Lung (tissue), 12 donors: Measurements from ENCODE around the gene ATF2. TPM values are rescaled to one million over a fixed set of nuclear protein-coding genes. Genes with fewer than 3 reads are reported as not detected.

Experiments
- ATAC-seq: fragments of 200-7000 bp; cut with Tn5 transposase; one replicate; pipeline ENCODE4 v1.9.1; 2020; ENCODE audit warnings: moderate number of reproducible peaks; ENCODE audit not compliant: insufficient read depth, low FRiP score
- DNase-seq, 3 donors: peaks; one replicate each; pipeline ENCODE4 v3.0.0-alpha.2; 2013 to 2017
- H3K27ac ChIP-seq, 2 donors: one replicate each; pipeline ENCODE4 v1.5.1; 2013; ENCODE audit warnings: mild to moderate bottlenecking in 2 of 2, moderate library complexity in 2 of 2, control low read depth in 1 of 2, inconsistent platforms in 1 of 2, low read depth in 1 of 2, low read length in 1 of 2
- H3K27me3 ChIP-seq, 3 donors: one replicate each; pipeline ENCODE4 v1.5.1; 2013; ENCODE audit warnings: low read length in 2 of 3; ENCODE audit not compliant: control insufficient read depth in 3 of 3, insufficient read depth in 3 of 3
- H3K36me3 ChIP-seq, 4 donors: one replicate each; pipeline ENCODE4 v1.5.1; 2013; ENCODE audit warnings: low read length in 4 of 4, mild to moderate bottlenecking in 1 of 4, moderate library complexity in 1 of 4; ENCODE audit not compliant: control insufficient read depth in 4 of 4, insufficient read depth in 4 of 4
- H3K4me1 ChIP-seq, 5 donors: one replicate each; pipeline ENCODE4 v1.5.1; 2013; ENCODE audit warnings: low read length in 5 of 5, mild to moderate bottlenecking in 2 of 5, moderate library complexity in 1 of 5; ENCODE audit not compliant: control insufficient read depth in 5 of 5, insufficient read depth in 5 of 5
- H3K4me3 ChIP-seq: one replicate; pipeline ENCODE4 v1.5.1; 2013; ENCODE audit warnings: mild to moderate bottlenecking, control low read depth, moderate library complexity
- H3K9ac ChIP-seq, 2 donors: one replicate each; pipeline ENCODE4 v1.5.1; 2013; ENCODE audit warnings: low read length in 2 of 2, control low read depth in 1 of 2; ENCODE audit not compliant: insufficient read depth in 1 of 2
- H3K9me3 ChIP-seq, 4 donors: one replicate each; pipeline ENCODE4 v1.5.1; 2013; ENCODE audit warnings: low read length in 3 of 4, mild to moderate bottlenecking in 1 of 4, moderate library complexity in 1 of 4; ENCODE audit not compliant: control insufficient read depth in 4 of 4, insufficient read depth in 3 of 4
- CTCF ChIP-seq: IDR thresholded peaks from 2 replicates; pipeline ENCODE4 v1.5.1; 2012; ENCODE audit warnings: mild to moderate bottlenecking; ENCODE audit errors: control extremely low read depth, extremely low read depth
- WGBS, 2 donors: extraction: QIAGEN DNeasy Blood & Tissue Kit; methylation state at CpG; one replicate each; pipeline ENCODE4 v1.1.7; 2013; 5-methylcytosine and 5-hydroxymethylcytosine counted together
- polyA plus RNA-seq, 2 donors: library from polyadenylated mRNA; stranded (reverse); fragments of 200-250 nt; gene quantifications; one replicate each; pipeline ENCODE4 v1.2.1, GENCODE V29; 2013
- total RNA-seq, 2 donors: library from RNA; depleted of rRNA in 1 of 2; stranded (reverse); fragments of >200 nt in 1 of 2; gene quantifications; one replicate each; pipeline ENCODE4 v1.2.1, GENCODE V29; 2014 to 2021
- donor health status: control.
- donor health status: control.
- donor health status: Bipolar disorder and iron deficiency.
- donor health status: healthy.
- donor health status: DM: yes; HTN: yes; CAD: no.

ATF2 gene
- total and polyA plus RNA-seq, 4 donors, result 16.3 to 92.7 (median 30.2) TPM

GRCh38 chr2:175039031-175039430, 129.0 kb downstream of the ATF2 start:
- 82 to 86% methylated on average over 5 of the region's 5 CpGs for WGBS, 2 donors
- H3K4me3 ChIP-seq, result no peak overlapping the region

GRCh38 chr2:175037941-175038340, 130.1 kb downstream of the ATF2 start:
- no peaks in the 10 kb centered on the region for H3K9me3 ChIP-seq
- WGBS, 2 donors, result 86 to 92% methylated on average over 2 of the region's 2 CpGs
- H3K27me3 ChIP-seq, result no peaks in the 10 kb centered on the region
- no peak overlapping the region for H3K4me3 ChIP-seq
- H3K4me1 ChIP-seq, result peaks cover 0 to 7% (median 0%) of the 10 kb centered on the region in 5 donors
- H3K27ac ChIP-seq, result no peak overlapping the region
- DNase-seq, result no peak
- H3K36me3 ChIP-seq, result no peaks in the 10 kb centered on the region
- TF ChIP-seq CTCF, result no peak
- H3K9ac ChIP-seq, result no peak overlapping the region
- no peak for ATAC-seq

More at GRCh38 chr2:175039031-175039430, 129.0 kb downstream of the ATF2 start:
- Histone ChIP-seq H3K9me3 (no peaks in the 10 kb centered on the region), H3K27ac (no peak overlapping the region), H3K4me1 (peaks cover 0 to 7% (median 0%) of the 10 kb centered on the region in 5 donors), H3K36me3 (no peaks in the 10 kb centered on the region), H3K27me3 (no peaks in the 10 kb centered on the region), H3K9ac (no peak overlapping the region)
- no peak for ATAC-seq
- DNase-seq, result no peak
- TF ChIP-seq CTCF, result no peak

- no peak for TF ChIP-seq CTCF
- Histone ChIP-seq H3K4me1 (peaks cover 0 to 7% (median 0%) of the 10 kb centered on the region in 5 donors), H3K36me3 (no peaks in the 10 kb centered on the region), H3K27ac (no peak overlapping the region), H3K4me3 (no peak overlapping the region), H3K9me3 (no peaks in the 10 kb centered on the region), H3K27me3 (no peaks in the 10 kb centered on the region), H3K9ac (no peak overlapping the region)
- DNase-seq, result peak in 2 of 3 donors; percentile 31 to 50
- ATAC-seq, result no peak
- WGBS, 2 donors, result 62 to 78% methylated on average over 5 of the region's 5 CpGs
Measured at GRCh38 chr2:175036582-175037018, 131.4 kb downstream of the ATF2 start.

GRCh38 chr2:175035806-175036205, 132.2 kb downstream of the ATF2 start:
- 72 to 76% methylated on average over 3 of the region's 3 CpGs for WGBS, 2 donors
- H3K27me3 ChIP-seq, result no peaks in the 10 kb centered on the region
- no peak overlapping the region for H3K27ac ChIP-seq
- H3K36me3 ChIP-seq, result no peaks in the 10 kb centered on the region
- H3K9ac ChIP-seq, result no peak overlapping the region
- no peaks in the 10 kb centered on the region for H3K9me3 ChIP-seq
- no peak overlapping the region for H3K4me3 ChIP-seq
- H3K4me1 ChIP-seq, result peaks cover 0 to 7% (median 0%) of the 10 kb centered on the region in 5 donors
- no peak for ATAC-seq
- TF ChIP-seq CTCF, result no peak
- no peak for DNase-seq
